Peyer's patch (tissue), 4 donors: ENCODE results near the gene STX10. TPM values are rescaled to one million over a fixed set of nuclear protein-coding genes. Genes with fewer than 3 reads are reported as not detected.
"Not testable (repeated sequence)": the region's sequence is repeated elsewhere in the genome, so short reads cannot be mapped to it uniquely, and the experiment has no call there.

Source experiments
- DNase-seq, 3 donors: peaks; one replicate each; pipeline ENCODE4 v3.0.0-alpha.2; 2017 to 2019
- H3K27ac ChIP-seq, 4 donors: fragments of 200-600 bp; sonication (generic); one replicate each; pipeline ENCODE4 v1.5.1; 2016 to 2019
- H3K27me3 ChIP-seq, 2 donors: fragments of 200-600 bp; sonication (generic); one replicate each; pipeline ENCODE4 v1.5.1; 2019
- H3K36me3 ChIP-seq, 3 donors: fragments of 200-600 bp; sonication (generic); one replicate each; pipeline ENCODE4 v1.5.1; 2016 to 2019
- H3K4me1 ChIP-seq, 4 donors: fragments of 200-600 bp; sonication (generic); one replicate each; pipeline ENCODE4 v1.5.1; 2016 to 2019
- H3K4me3 ChIP-seq, 4 donors: fragments of 200-600 bp; sonication (generic); 1 replicate in 3 of 4; 2 replicates in 1 of 4; pipeline ENCODE4 v1.5.1; 2016 to 2019; ENCODE audit warnings: mild to moderate bottlenecking in 1 of 4
- H3K9me3 ChIP-seq, 4 donors: fragments of 200-600 bp; sonication (generic); one replicate each; pipeline ENCODE4 v1.5.1; 2016 to 2019; ENCODE audit warnings: mild to moderate bottlenecking in 1 of 4
- CTCF ChIP-seq, 6 experiments: fragments of 450-650 bp in 4 of 6; fragments of 200-600 bp in 2 of 6; sonication (generic) in 1 of 6; IDR thresholded peaks; one replicate each; pipeline ENCODE4 v1.5.1; 2017 to 2019; ENCODE audit warnings: antibody characterized with exemption in 6 of 6, mild to moderate bottlenecking in 3 of 6, moderate library complexity in 1 of 6
- POLR2A ChIP-seq, 2 donors: fragments of 450-650 bp; IDR thresholded peaks; one replicate each; pipeline ENCODE4 v1.5.1; 2017; ENCODE audit warnings: antibody characterized with exemption in 2 of 2, mild to moderate bottlenecking in 2 of 2, moderate library complexity in 2 of 2
- total RNA-seq, 4 donors: library from RNA; depleted of rRNA; stranded (reverse); fragments of >200 nt; gene quantifications; one replicate each; pipeline ENCODE4 v1.1.0, GENCODE V29; 2016

STX10 gene
- total RNA-seq, 4 donors from 2014 or later, result 78.1 to 199 (median 107) TPM

- peak overlapping the region in 3 of 4 donors; percentile 17 to 68 (median 59) for H3K27ac ChIP-seq
- H3K27me3 ChIP-seq, result no peaks in the 10 kb centered on the region
- peaks cover 0 to 37% (median 14%) of the 10 kb centered on the region in 4 donors for H3K4me1 ChIP-seq
- DNase-seq, result no peak
- H3K9me3 ChIP-seq, result no peaks in the 10 kb centered on the region
- no peak overlapping the region for H3K4me3 ChIP-seq
- no peak for TF ChIP-seq POLR2A (IDR thresholded peaks at IDR 0.05)
- TF ChIP-seq CTCF (IDR thresholded peaks at IDR 0.05), result no peak
- no peaks in the 10 kb centered on the region for H3K36me3 ChIP-seq
These were observed 23.1 kb upstream of the STX10 start for GRCh38 chr19:13173139-13173737.

GRCh38 chr19:13172346-13173138 lies 22.4 kb upstream of the STX10 start:
- TF ChIP-seq POLR2A (IDR thresholded peaks at IDR 0.05) (no peak), CTCF (IDR thresholded peaks at IDR 0.05) (no peak)
- Histone ChIP-seq H3K4me1 (peaks cover under 1 to 37% (median 15%) of the 10 kb centered on the region in 4 donors), H3K36me3 (no peaks in the 10 kb centered on the region), H3K27me3 (no peaks in the 10 kb centered on the region), H3K27ac (peak overlapping the region; percentile 55 to 85 (median 64)), H3K9me3 (no peaks in the 10 kb centered on the region), H3K4me3 (peak overlapping the region in 2 of 4 donors; percentile 18 to 26)
- DNase-seq, result peak; percentile 67 to 93 (median 84)

GRCh38 chr19:13171146-13171545 lies 21.0 kb upstream of the STX10 start:
- TF ChIP-seq CTCF (IDR thresholded peaks at IDR 0.05) (no peak), POLR2A (IDR thresholded peaks at IDR 0.05) (no peak)
- no peak for DNase-seq
- Histone ChIP-seq H3K9me3 (no peaks in the 10 kb centered on the region), H3K4me3 (no peak overlapping the region), H3K27me3 (no peaks in the 10 kb centered on the region), H3K36me3 (no peaks in the 10 kb centered on the region), H3K4me1 (peaks cover 7 to 47% (median 20%) of the 10 kb centered on the region in 4 donors), H3K27ac (no peak overlapping the region)

- Histone ChIP-seq H3K27me3 (no peaks in the 10 kb centered on the region), H3K27ac (peak overlapping the region; percentile 36 to 94 (median 62)), H3K36me3 (no peaks in the 10 kb centered on the region), H3K9me3 (no peaks in the 10 kb centered on the region), H3K4me3 (no peak overlapping the region), H3K4me1 (peaks cover 11 to 56% (median 24%) of the 10 kb centered on the region in 4 donors)
- peak in 1 of 2 donors; percentile 10 for TF ChIP-seq POLR2A (IDR thresholded peaks at IDR 0.05)
- no peak for TF ChIP-seq CTCF (IDR thresholded peaks at IDR 0.05)
- peak in 2 of 3 donors; percentile 54 to 77 for DNase-seq
These were observed 19.6 kb upstream of the STX10 start for GRCh38 chr19:13169769-13170168.

GRCh38 chr19:13166151-13166550 lies 16.0 kb upstream of the STX10 start:
- H3K4me1 ChIP-seq, result peaks cover 18 to 68% (median 46%) of the 10 kb centered on the region in 4 donors
- H3K4me3 ChIP-seq, H3K9me3 ChIP-seq, DNase-seq, H3K36me3 ChIP-seq, H3K27me3 ChIP-seq: not testable (repeated sequence)
- peak overlapping the region; percentile 88 to 94 (median 94) for H3K27ac ChIP-seq
